ENCODE measurements around the gene SMPD1.

The SMPD1 gene

GRCh38 chr11:6393989-6394670 lies 3.9 kb downstream of the SMPD1 start:
- ATAC-seq (replicated peaks; ENCODE audit: extremely low read depth, poor library complexity, severe bottlenecking) (no peak), DNase-seq (ENCODE audit: low spot score in 2 of 2) (no peak)
- Mint-ChIP-seq H3K4me3 (peak overlapping the region; percentile 55), H3K27me3 (no peaks in the 10 kb centered on the region), H3K27ac (ENCODE audit: low read depth) (no peak overlapping the region), H3K4me1 (peaks cover 52% of the 10 kb centered on the region), H3K36me3 (ENCODE audit: insufficient read depth) (peaks cover 17% of the 10 kb centered on the region), H3K9me3 (no peaks in the 10 kb centered on the region)

- Mint-ChIP-seq H3K4me1 (peaks cover 51% of the 10 kb centered on the region), H3K36me3 (ENCODE audit: insufficient read depth) (peaks cover 11% of the 10 kb centered on the region), H3K27ac (ENCODE audit: low read depth) (no peak overlapping the region), H3K4me3 (no peak overlapping the region), H3K27me3 (no peaks in the 10 kb centered on the region), H3K9me3 (no peaks in the 10 kb centered on the region)
- DNase-seq (ENCODE audit: low spot score in 2 of 2) (no peak), ATAC-seq (replicated peaks; ENCODE audit: extremely low read depth, poor library complexity, severe bottlenecking) (no peak)
Observed at GRCh38 chr11:6395470-6396060, 5.3 kb downstream of the SMPD1 start.

GRCh38 chr11:6397156-6397555 lies 6.9 kb downstream of the SMPD1 start:
- Mint-ChIP-seq H3K27ac (ENCODE audit: low read depth) (no peak overlapping the region), H3K9me3 (no peaks in the 10 kb centered on the region), H3K4me1 (peaks cover 56% of the 10 kb centered on the region), H3K27me3 (no peaks in the 10 kb centered on the region), H3K4me3 (no peak overlapping the region), H3K36me3 (ENCODE audit: insufficient read depth) (peaks cover 11% of the 10 kb centered on the region)
- ATAC-seq (replicated peaks; ENCODE audit: extremely low read depth, poor library complexity, severe bottlenecking) (no peak), DNase-seq (ENCODE audit: low spot score in 2 of 2) (no peak)

GRCh38 chr11:6397636-6398035 lies 7.4 kb downstream of the SMPD1 start:
- H3K4me1 Mint-ChIP-seq = peaks cover 59% of the 10 kb centered on the region
- peak overlapping the region; percentile 5 for H3K27ac Mint-ChIP-seq (ENCODE audit: low read depth)
- H3K4me3 Mint-ChIP-seq = no peak overlapping the region
- H3K9me3 Mint-ChIP-seq = no peaks in the 10 kb centered on the region
- peaks cover 14% of the 10 kb centered on the region for H3K36me3 Mint-ChIP-seq (ENCODE audit: insufficient read depth)
- ATAC-seq (replicated peaks; ENCODE audit: extremely low read depth, poor library complexity, severe bottlenecking) (no peak), DNase-seq (ENCODE audit: low spot score in 2 of 2) (no peak)
- H3K27me3 Mint-ChIP-seq = no peaks in the 10 kb centered on the region

- Mint-ChIP-seq H3K4me3 (peak overlapping the region; percentile 45), H3K27ac (ENCODE audit: low read depth) (no peak overlapping the region), H3K4me1 (peaks cover 72% of the 10 kb centered on the region)
Observed at GRCh38 chr11:6400431-6401345, 10.4 kb downstream of the SMPD1 start.

GRCh38 chr11:6401464-6401863 lies 11.2 kb downstream of the SMPD1 start:
- H3K36me3 Mint-ChIP-seq (ENCODE audit: insufficient read depth) = peaks cover 12% of the 10 kb centered on the region
- H3K27ac Mint-ChIP-seq (ENCODE audit: low read depth) = no peak overlapping the region
- no peak for DNase-seq (ENCODE audit: low spot score in 2 of 2)
- ATAC-seq (replicated peaks; ENCODE audit: extremely low read depth, poor library complexity, severe bottlenecking) = no peak
- no peaks in the 10 kb centered on the region for H3K9me3 Mint-ChIP-seq
- H3K27me3 Mint-ChIP-seq = no peaks in the 10 kb centered on the region
- H3K4me1 Mint-ChIP-seq = peaks cover 73% of the 10 kb centered on the region
- peak overlapping the region; percentile 45 for H3K4me3 Mint-ChIP-seq

More at GRCh38 chr11:6400431-6401345, 10.4 kb downstream of the SMPD1 start:
- ATAC-seq (replicated peaks; ENCODE audit: extremely low read depth, poor library complexity, severe bottlenecking) (no peak), DNase-seq (ENCODE audit: low spot score in 2 of 2) (no peak)
- H3K27me3 Mint-ChIP-seq = no peaks in the 10 kb centered on the region
- H3K36me3 Mint-ChIP-seq (ENCODE audit: insufficient read depth) = peaks cover 12% of the 10 kb centered on the region
- H3K9me3 Mint-ChIP-seq = no peaks in the 10 kb centered on the region

GRCh38 chr11:6402061-6402470 lies 11.8 kb downstream of the SMPD1 start:
- no peaks in the 10 kb centered on the region for H3K9me3 Mint-ChIP-seq
- H3K27ac Mint-ChIP-seq (ENCODE audit: low read depth) = peak overlapping the region; percentile 88
- H3K27me3 Mint-ChIP-seq = no peaks in the 10 kb centered on the region
- H3K36me3 Mint-ChIP-seq (ENCODE audit: insufficient read depth) = peaks cover 12% of the 10 kb centered on the region
- ATAC-seq (replicated peaks; ENCODE audit: extremely low read depth, poor library complexity, severe bottlenecking) (peak; percentile 31), DNase-seq (ENCODE audit: low spot score in 2 of 2) (no peak)
- peaks cover 73% of the 10 kb centered on the region for H3K4me1 Mint-ChIP-seq
- H3K4me3 Mint-ChIP-seq = peak overlapping the region; percentile 77

GRCh38 chr11:6402561-6402981 lies 12.3 kb downstream of the SMPD1 start:
- peaks cover 10% of the 10 kb centered on the region for H3K36me3 Mint-ChIP-seq (ENCODE audit: insufficient read depth)
- H3K4me3 Mint-ChIP-seq = peak overlapping the region; percentile 77
- ATAC-seq (replicated peaks; ENCODE audit: extremely low read depth, poor library complexity, severe bottlenecking) (peak; percentile 93), DNase-seq (ENCODE audit: low spot score in 2 of 2) (peak in 1 of 2 donors; percentile 71)
- H3K4me1 Mint-ChIP-seq = peaks cover 76% of the 10 kb centered on the region
- no peaks in the 10 kb centered on the region for H3K9me3 Mint-ChIP-seq
- H3K27me3 Mint-ChIP-seq = no peaks in the 10 kb centered on the region
- H3K27ac Mint-ChIP-seq (ENCODE audit: low read depth) = peak overlapping the region; percentile 88

GRCh38 chr11:6403539-6403938 lies 13.3 kb downstream of the SMPD1 start:
- Mint-ChIP-seq H3K27ac (ENCODE audit: low read depth) (peak overlapping the region; percentile 88), H3K9me3 (no peaks in the 10 kb centered on the region), H3K36me3 (ENCODE audit: insufficient read depth) (peaks cover 17% of the 10 kb centered on the region), H3K4me3 (peak overlapping the region; percentile 77), H3K4me1 (peaks cover 81% of the 10 kb centered on the region), H3K27me3 (no peaks in the 10 kb centered on the region)
- DNase-seq (ENCODE audit: low spot score in 2 of 2) (no peak), ATAC-seq (replicated peaks; ENCODE audit: extremely low read depth, poor library complexity, severe bottlenecking) (no peak)

GRCh38 chr11:6404342-6405051 lies 14.2 kb downstream of the SMPD1 start:
- H3K4me1 Mint-ChIP-seq = peaks cover 75% of the 10 kb centered on the region
- peak overlapping the region; percentile 77 for H3K4me3 Mint-ChIP-seq
- peak; percentile 45 for ATAC-seq (replicated peaks; ENCODE audit: extremely low read depth, poor library complexity, severe bottlenecking)
- H3K27me3 Mint-ChIP-seq = no peaks in the 10 kb centered on the region
- DNase-seq (ENCODE audit: low spot score in 2 of 2) = no peak
- H3K27ac Mint-ChIP-seq (ENCODE audit: low read depth) = peak overlapping the region; percentile 88
- H3K36me3 Mint-ChIP-seq (ENCODE audit: insufficient read depth) = peaks cover 18% of the 10 kb centered on the region
- H3K9me3 Mint-ChIP-seq = no peaks in the 10 kb centered on the region

- no peak for ATAC-seq (replicated peaks; ENCODE audit: extremely low read depth, poor library complexity, severe bottlenecking)
- H3K4me1 Mint-ChIP-seq = peaks cover 69% of the 10 kb centered on the region
- H3K27ac Mint-ChIP-seq (ENCODE audit: low read depth) = peak overlapping the region; percentile 88
- H3K4me3 Mint-ChIP-seq = peak overlapping the region; percentile 77
- no peaks in the 10 kb centered on the region for H3K9me3 Mint-ChIP-seq
- no peaks in the 10 kb centered on the region for H3K27me3 Mint-ChIP-seq
- DNase-seq (ENCODE audit: low spot score in 2 of 2) = no peak
- H3K36me3 Mint-ChIP-seq (ENCODE audit: insufficient read depth) = peaks cover 22% of the 10 kb centered on the region
Observed at GRCh38 chr11:6405052-6405667, 14.9 kb downstream of the SMPD1 start.

- Mint-ChIP-seq H3K27ac (ENCODE audit: low read depth) (peak overlapping the region; percentile 54), H3K4me1 (peaks cover 64% of the 10 kb centered on the region), H3K36me3 (ENCODE audit: insufficient read depth) (peaks cover 21% of the 10 kb centered on the region), H3K27me3 (no peaks in the 10 kb centered on the region), H3K9me3 (no peaks in the 10 kb centered on the region), H3K4me3 (peak overlapping the region; percentile 29)
- no peak for DNase-seq (ENCODE audit: low spot score in 2 of 2)
- ATAC-seq (replicated peaks; ENCODE audit: extremely low read depth, poor library complexity, severe bottlenecking) = no peak
Observed at GRCh38 chr11:6405846-6406245, 15.6 kb downstream of the SMPD1 start.

Measured in central memory CD8-positive, alpha-beta T cell (primary cell).